ENCODE results near the gene PADI4. TPM values are rescaled to one million over a fixed set of nuclear protein-coding genes. Genes with fewer than 3 reads are reported as not detected.

PADI4 gene
- total and polyA plus RNA-seq, 2 donors (not counting 3 experiments of a cell fraction or from before 2014, with no cell fraction given), result not detected

- Histone ChIP-seq H3K27me3 (ENCODE audit: control insufficient read depth in 2 of 2, insufficient read depth in 2 of 2, low read length in 2 of 2) (no peaks in the 10 kb centered on the region), H3K9me3 (replicated peaks; ENCODE audit: control insufficient read depth, insufficient read depth, low read length) (no peaks in the 10 kb centered on the region), H3K36me3 (ENCODE audit: control insufficient read depth in 2 of 2, extremely low read depth in 1 of 2, insufficient read depth in 2 of 2, low read length in 2 of 2) (no peaks in the 10 kb centered on the region), H3K4me2 (ENCODE audit: insufficient read depth, low read length) (no peak overlapping the region), H4K20me1 (replicated peaks; ENCODE audit: control insufficient read depth, extremely low read depth, insufficient read depth, low read length) (no peaks in the 10 kb centered on the region), H3K9me1 (replicated peaks; ENCODE audit: control insufficient read depth, extremely low read depth, insufficient read depth, low read length) (no peaks in the 10 kb centered on the region), H3K27ac (ENCODE audit: insufficient read depth, low read depth, low read length) (no peak overlapping the region), H2AFZ (ENCODE audit: low read depth, low read length) (no peak overlapping the region), H3K4me1 (ENCODE audit: control insufficient read depth, extremely low read depth, insufficient read depth, low read length) (no peaks in the 10 kb centered on the region), H3K79me2 (ENCODE audit: control insufficient read depth, insufficient read depth, low read length) (no peaks in the 10 kb centered on the region), H3K4me3 (replicated peaks in 1 of 3; ENCODE audit: insufficient read depth in 1 of 3, low read depth in 1 of 3, low read length in 3 of 3) (no peak overlapping the region), H3K9ac (replicated peaks; ENCODE audit: extremely low read depth, insufficient read depth, low read length) (no peak overlapping the region)
- ChIA-PET POLR2A (no interaction called here), CTCF (no interaction called here)
- DNase-seq (ENCODE audit: low read depth, low spot score) (no peak), FAIRE-seq (no peak)
- BruUV-seq (replicated peaks), result no TSS peak
- intact Hi-C loops (cut with micrococcal nuclease) (no loop called here), dilution Hi-C loops (cut with MboI; ENCODE audit: extremely low pct_ligation_motif_present, low sequenced_read_pairs) (no loop called here)
- TF ChIP-seq MYC (IDR thresholded peaks at IDR 0.05; ENCODE audit: low read depth, low read length) (no peak), POLR2A (IDR thresholded peaks at IDR 0.05; ENCODE audit: low read depth, low read length) (no peak), EZH2 (IDR thresholded peaks at IDR 0.05; ENCODE audit: borderline replicate concordance, low read depth, low read length, severe bottlenecking) (no peak), CTCF (IDR thresholded peaks at IDR 0.05; ENCODE audit: extremely low read depth in 1 of 2, insufficient read depth in 1 of 2, low read depth in 1 of 2, low read length in 2 of 2) (no peak), POLR2AphosphoS5 (IDR thresholded peaks at IDR 0.05; ENCODE audit: insufficient read depth, low read depth, low read length) (no peak), GATA2 (IDR thresholded peaks at IDR 0.05; ENCODE audit: insufficient read depth, insufficient read length, low read depth, low read length) (no peak), FOS (IDR thresholded peaks at IDR 0.05; ENCODE audit: borderline replicate concordance, insufficient read depth, low read length) (no peak), MAX (IDR thresholded peaks at IDR 0.05; ENCODE audit: insufficient read depth, insufficient read length) (no peak), JUN (IDR thresholded peaks at IDR 0.05; ENCODE audit: borderline replicate concordance, insufficient read depth, insufficient read length, low read depth) (no peak)
Observed at GRCh38 chr1:17338706-17339493, 30.9 kb downstream of the PADI4 start.
